Activated T-helper 1 cell treated with Interleukin-2 at 50 U/mL for 16 hours (primary cell): ENCODE results near the gene TSHZ1.
"Not testable (repeated sequence)": the region's sequence is repeated elsewhere in the genome, so short reads cannot be mapped to it uniquely, and the experiment has no call there.

ENCODE experiments used
- DNase-seq: peaks from one replicate; pipeline ENCODE4 v3.0.0-alpha.2; 2020; ENCODE audit warnings: low read depth

TSHZ1 gene

DNA sequence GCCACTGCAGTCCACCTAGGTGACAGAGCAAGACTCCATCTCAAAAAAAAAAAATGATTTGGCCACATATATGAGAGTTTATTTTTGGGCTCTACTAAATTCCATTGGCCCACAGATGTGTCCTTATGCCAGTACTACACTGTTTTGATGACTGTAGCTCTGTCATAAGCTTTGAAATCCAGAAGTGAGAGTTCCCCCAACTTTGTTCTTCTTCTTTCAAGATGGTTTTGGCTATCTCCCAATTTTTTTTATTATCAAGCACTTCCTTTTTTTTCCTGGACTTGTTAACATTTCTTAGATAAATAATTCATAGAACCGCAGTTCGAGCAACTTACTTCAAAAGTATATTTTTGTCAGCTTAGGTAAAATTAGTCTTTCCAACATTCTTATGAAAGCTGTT lies 96.9 kb downstream of the TSHZ1 start:
- DNase-seq, result no peak

DNA sequence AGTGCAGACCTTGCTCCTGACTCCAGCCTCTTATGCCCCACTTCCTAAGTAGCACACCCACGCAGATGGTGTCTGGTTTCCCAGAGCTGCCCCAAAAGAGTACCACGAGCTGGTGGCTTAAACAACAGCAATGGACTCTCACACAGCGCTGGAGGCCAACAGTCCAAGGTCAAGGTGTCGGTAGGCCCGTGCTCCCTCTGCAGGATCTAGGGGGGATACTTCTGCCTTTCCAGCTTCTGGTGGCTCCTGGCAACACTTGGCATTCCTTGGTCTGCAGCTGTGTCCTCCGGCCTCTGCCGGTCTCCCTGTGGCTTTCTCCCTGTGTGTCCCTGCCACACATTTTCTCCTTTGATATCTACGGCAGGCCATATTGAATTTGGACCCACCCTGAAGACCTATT lies 99.0 kb downstream of the TSHZ1 start:
- no peak for DNase-seq

DNA sequence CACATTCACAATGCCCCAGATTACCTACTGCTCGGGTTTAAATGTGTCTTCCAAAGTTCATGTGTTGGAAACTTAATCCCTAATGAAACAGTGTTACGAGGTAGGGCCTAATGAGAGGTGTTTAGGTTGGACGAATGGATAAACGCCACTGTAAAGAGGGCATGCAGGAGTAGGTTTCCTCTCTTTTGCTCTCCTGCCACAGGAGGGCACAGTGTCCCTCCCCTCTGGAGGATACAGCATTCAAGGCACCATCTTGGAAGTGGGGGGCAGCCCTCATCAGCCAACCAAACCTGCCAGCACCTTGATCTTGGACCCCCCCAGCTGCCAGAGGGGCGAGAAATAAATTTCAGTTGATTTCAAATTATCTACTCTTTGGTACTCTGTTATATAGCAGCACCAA lies 103.5 kb downstream of the TSHZ1 start:
- DNase-seq, result no peak

DNA sequence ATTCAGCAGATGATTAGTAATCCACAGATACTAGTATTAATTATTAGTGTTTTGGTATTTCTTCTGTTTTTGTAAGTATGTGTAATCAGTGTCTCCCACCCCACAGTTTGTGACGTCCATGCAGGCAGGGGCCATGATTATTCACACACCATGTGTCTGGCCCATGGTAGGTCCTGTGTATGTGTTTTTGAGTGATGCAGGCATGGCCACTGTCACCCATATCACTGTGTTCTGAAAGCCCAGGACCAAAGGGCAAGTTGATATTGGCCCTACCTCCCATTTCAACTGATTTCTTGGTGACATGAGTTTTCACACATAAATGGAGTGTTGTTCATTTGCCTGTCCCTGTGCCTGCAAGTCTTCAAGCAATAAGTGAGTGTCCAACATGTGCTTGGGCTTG lies 104.0 kb downstream of the TSHZ1 start:
- DNase-seq, result no peak

DNA sequence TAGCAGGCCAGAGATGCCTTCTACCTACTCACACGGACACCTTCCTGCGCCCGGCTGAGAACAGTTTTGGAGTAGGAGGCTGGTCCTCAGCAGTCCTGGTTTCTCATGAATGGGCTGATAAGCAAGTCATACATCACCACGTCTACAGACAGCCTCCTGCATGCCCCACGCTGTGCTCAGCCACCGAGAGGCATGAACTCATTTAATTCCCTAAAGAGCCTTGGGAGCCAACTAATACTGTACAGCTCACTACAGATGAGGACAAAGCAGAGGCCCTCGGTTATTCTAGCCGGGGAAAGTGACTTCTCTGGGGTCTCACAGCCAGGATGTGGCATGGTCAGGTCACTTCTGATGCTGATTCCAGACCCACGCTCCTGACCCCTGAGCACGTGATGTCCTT lies 105.6 kb downstream of the TSHZ1 start:
- DNase-seq, result no peak

DNA sequence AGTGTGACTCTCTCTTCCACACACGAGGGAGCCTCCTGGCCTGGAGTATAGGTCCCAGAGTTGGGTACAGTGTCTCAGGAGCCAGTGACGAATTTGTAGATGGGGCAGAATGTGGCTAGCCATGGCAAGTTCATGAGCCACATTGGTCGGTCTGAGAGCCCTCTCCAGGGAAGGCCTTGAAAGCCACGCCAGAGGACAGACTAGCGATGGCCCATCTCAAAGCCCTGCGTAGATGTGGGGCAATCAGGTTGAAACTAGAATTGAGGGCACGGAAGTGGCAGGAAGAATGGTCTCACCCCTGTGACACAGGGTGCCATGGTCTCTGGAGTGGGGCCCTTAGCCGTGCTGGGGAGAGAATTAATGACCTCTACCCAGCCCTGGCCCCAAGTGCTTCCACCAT lies 106.2 kb downstream of the TSHZ1 start:
- no peak for DNase-seq

DNA sequence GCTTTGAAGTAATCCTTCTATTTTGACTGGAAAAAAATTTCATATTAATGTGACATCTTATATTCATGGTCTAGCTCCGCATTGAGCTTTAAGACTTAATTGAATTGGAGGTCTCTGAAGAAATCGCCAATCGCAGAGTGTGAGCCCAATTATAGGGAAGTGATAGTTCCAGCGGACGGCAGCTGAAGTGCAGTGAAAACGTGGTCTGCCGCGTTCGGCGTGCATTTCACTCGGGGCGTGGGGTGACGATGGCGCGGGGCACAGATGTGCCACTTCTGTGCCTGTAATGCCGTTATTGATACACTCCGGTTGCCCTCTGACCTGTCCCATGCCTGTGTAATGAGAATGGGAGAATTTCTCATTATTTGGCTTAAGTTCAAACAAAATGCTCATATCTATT lies 106.7 kb downstream of the TSHZ1 start:
- DNase-seq, result no peak

DNA sequence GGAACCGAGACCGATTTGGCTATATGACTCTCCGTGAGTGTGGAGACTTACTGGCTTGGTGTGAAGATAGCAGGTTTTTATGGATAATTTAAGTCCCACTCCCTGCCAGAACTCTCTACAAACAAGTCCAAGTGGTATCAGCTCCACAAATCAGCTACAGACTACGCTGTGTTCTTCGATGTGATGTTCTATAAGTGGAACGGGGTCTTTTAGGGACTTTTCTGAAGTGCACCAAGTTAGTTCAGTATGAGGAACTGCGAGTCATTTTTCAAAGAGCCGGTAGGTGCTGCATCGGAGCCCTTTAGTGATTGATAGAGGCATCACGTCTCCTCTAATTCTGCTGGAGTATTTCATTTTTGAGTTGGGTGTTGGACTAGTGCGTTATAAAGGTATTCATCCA lies 107.1 kb downstream of the TSHZ1 start:
- DNase-seq, result no peak

DNA sequence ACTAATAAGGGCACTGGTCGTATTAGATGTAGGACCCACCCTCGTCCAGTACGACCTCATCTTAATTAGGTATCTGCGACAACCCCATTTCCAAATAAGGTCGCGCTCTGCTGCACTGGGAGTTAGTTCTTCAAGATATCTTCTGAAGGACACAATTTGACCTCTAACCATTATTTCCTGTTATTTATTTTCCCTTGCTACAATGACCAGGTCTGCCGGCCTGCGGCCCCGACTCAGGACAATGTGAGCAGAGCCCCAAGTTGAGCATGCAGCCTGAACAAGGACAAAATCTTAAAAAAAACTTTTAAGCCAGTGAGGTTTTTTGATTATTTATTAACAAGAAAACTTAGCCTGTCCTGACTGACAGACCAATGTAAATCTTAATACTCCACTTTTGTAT lies 109.3 kb downstream of the TSHZ1 start:
- DNase-seq, result no peak

DNA sequence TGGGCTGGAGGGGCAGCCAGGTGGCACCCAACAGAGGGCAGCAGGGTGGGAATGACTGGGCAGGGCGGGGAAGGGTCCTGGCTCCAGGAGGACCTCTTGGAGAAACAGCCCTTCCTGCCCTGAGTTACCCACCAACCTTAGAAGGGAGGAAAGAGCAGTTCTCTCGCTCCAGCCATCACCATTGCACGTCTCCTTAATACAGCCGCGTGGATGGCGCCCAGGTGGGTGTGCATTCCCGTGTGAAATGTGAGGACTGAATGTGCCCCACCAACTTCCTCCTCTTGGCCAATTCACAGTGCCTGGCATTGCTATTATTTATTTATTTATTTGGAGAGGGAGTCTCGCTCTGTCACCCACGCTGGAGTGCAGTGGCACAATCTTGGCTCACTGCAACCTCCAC lies 109.9 kb downstream of the TSHZ1 start:
- no peak for DNase-seq

DNA sequence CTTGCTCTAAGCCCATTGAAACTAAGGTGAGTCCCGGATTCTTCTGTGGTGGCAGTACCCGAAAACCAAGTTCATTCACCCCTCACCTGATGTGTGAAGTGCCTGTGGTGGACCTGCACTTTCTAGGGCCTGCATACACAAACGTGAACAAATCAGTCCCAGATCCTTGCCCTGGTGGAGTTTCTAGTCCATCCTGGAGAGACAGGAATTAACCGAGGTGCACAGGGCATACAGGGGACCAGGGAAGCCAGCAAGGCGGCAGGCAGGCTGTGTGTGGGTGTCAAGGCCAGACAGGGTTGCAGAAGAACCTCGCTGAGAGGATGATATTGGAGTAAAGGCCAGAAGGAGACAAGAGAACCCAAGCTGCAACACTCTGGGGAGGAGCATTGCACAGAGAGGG lies 110.8 kb downstream of the TSHZ1 start:
- DNase-seq, result no peak

DNA sequence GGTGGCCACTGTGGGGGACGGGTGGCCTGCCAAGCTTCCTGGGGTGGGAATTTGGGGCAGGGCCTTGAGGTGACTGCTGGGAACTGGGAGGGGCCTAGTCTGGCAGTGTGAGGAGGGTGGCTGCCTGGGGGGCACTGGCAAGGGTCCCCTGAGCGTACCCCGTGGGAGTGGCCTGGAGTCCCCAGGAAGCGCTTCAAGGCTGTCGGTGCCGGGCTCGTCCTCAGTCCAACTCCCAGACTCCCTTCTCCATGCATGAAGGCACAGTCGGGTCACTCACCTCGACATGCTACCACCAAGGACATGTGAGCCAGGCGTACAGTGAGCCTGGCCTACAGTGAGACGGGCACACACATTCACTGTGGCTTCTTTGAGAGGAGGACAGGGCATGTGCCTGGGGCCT lies 111.6 kb downstream of the TSHZ1 start:
- DNase-seq, result no peak

DNA sequence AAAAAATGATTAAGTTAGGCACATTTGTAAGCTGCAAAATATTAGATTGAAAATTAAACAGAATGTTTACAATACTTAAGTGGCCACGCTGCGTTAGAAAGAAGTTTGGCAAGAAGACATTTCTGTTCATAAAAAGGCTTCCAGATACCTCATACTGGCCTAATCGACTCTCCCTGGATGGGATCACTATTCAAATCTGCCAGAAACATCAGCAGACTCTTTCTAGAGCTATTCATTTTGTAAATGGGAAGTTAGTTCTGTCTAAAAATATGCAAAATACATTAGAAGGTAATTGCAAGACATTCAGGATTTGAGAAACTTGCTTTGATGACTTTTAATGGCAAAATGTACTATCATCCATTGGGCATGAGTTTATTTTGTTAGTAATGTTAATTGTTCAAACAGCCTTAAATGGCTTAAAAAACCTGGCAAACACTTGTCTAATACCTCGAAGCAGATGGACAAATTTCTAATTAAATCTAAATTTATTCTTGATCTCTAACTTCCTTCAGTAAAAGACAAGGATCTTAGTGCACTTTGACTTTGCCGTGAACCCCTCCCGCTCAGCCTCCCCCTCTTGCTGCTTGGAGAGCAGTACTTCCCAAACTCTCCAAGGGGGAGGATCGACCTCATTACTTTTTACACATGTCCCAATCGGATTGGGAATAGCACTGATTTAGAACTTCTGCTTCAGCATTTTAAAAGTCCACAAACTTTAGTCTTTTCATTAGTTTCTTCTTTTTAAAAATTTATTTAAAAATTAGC lies 113.4 kb downstream of the TSHZ1 start:
- DNase-seq, result no peak

DNA sequence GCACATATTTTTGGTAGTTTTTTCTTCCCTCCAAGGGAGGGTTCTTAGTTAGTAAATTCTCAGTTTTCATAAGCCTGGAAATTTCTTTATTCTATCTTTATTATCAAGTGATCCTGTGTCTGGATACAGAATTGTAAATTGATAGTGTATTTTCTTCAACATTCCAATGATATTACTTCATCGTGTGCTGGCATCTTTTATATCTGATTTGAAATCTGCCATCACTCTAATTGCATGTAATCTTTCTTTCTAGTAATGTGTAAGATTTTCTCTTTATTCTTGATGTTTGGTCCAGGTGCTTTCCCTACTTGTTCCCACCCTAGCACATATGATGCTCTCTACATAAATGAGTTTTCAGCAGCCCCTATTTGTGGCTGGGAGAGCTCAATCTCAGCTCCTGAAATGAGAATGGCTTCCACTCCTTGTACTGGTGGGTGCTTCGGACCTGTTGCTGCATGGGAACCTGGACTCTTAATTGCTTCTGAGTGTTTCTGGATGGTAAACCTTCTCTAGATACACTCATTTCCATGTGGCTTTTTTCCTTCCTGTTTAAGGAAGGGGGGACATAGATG lies 114.2 kb downstream of the TSHZ1 start:
- no peak for DNase-seq

DNA sequence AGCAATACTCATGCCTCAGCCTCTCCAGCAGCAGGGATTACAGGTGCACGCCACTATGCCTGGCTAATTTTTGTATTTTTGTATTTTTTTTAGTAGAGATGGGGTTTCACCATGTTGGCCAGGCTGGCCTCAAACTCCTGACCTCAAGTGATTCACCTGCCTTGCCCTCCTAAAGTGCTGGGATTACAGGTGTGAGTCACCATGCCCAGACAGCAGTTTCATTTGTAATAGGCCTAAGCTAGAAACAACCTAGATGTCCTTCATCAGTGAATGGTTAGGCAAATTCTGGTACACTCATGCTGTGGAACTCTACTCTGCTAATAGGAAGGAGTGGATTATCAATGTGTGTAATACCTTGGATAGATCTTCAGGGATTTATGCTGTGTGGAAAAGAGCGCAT lies 119.2 kb downstream of the TSHZ1 start:
- DNase-seq, result not testable (repeated sequence)

DNA sequence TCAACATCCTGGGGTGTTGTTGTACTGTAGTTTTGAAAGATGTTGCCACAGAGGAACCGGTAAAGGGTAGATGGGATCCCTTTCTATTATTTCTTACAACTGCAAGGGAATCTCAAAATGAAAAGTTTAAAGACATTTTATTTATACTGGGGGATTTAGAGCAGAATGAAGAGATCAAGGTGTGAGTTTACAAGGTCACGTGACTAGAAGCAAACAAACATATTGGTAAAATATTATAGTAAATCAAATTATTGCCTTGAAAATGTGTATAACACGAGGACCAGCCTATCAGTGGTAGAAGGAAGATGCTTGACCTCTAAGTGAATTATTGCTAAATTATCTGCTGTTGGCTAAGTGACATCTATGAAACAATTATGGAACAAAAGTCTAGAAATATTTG lies 119.7 kb downstream of the TSHZ1 start:
- DNase-seq, result no peak

DNA sequence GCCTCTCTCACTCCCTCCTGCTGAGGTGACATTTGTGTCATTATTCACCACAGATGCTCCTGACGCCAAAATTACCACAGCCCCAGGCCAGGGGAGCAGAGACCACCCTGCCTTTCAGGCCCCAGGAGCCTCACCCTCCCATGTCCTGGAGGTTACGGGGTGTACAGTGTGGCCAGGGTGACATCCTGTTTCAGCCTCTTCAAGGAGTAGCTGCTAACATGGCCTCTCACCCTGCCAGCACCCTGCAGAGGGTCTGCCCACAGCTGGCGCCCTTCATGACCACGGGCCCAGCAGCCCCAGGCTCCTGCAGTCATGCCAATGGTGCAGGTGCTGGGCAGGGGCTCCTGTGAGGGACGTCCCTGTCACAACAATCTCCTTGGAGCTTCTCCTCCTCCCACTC lies 124.3 kb downstream of the TSHZ1 start:
- no peak for DNase-seq

DNA sequence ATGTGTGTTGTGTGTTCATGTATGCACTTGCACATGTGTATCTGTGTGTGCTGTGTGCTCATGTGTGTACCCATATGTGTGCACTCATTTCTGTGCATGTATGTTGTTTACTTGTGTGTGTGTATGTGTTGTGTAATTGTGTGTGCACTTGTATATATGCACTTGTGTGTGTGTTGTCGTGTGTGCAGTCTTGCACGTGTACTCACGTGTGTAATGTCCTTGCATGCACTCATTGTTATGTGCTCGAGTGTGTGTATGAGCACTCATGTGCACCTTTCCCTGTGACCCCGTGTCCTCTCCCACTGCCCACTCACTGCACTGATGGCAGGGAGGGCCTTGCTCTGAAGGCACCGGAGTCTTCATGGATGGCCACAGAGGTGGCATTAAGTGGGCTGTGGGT lies 124.9 kb downstream of the TSHZ1 start:
- DNase-seq, result no peak

DNA sequence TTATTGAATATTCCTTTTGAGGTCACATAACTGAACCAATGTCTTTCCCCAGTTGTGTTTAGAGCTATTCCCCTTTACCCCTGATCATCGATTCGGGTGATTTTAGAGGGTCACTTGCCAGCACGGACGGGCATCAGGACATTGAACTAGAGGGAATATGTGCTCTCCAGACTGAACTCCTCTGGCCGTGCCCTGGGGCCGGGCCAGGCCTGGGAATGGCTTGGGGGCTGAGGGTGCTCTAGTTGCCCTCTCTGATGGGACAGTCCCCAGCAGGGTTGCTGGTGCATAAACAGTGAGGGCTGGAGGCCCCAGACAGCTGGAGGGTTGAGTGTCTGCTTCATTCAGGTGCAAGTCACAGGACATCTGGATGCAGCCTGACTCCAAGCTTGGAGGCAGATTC lies 126.2 kb downstream of the TSHZ1 start:
- DNase-seq, result no peak

DNA sequence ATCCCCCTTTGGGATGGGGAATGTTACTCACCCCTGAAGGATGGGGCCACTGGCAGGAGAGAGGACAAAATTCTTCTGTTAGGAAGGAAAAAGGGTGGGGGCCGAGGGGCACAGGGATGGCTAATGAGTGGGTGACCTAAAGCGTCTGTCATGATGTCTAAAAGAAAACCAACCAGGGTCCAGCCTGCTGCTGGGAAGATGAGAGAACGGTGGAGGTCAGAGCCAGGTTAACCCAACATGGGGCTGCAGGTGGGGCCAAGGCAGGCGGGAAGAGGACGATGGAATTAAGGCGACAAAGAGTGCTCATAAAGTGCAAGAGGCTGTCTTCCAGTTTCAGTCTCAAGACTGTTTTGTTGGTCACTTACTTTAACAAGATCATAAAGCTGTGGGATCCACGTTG lies 126.8 kb downstream of the TSHZ1 start:
- no peak for DNase-seq

DNA sequence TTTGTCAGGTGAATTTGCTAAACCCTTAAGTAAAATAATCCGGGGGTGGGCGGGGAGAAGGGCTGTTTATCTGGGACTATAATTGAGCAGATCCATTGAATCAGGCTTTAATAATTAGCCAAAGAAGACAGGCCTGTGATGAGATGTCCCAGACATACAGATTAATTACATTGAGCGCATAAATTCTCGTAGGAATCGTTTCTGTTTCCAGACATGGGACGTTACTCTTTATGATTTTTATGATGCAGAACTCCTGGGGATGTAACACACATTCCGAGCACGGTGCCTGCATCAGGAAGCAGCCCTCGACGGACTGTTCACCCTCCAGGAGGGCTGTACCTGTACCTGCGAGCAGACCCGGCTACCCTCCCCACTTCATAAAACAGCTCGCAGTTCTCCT lies 128.0 kb downstream of the TSHZ1 start:
- no peak for DNase-seq
